HG03460 (cell line): ENCODE measurements around the gene CEP112.

ENCODE experiments used
- ATAC-seq: cut with Tn5 transposase; IDR thresholded peaks from one replicate; pipeline ENCODE4 v1.9.1; 2021; ENCODE audit not compliant: unreplicated experiment

The CEP112 gene

DNA sequence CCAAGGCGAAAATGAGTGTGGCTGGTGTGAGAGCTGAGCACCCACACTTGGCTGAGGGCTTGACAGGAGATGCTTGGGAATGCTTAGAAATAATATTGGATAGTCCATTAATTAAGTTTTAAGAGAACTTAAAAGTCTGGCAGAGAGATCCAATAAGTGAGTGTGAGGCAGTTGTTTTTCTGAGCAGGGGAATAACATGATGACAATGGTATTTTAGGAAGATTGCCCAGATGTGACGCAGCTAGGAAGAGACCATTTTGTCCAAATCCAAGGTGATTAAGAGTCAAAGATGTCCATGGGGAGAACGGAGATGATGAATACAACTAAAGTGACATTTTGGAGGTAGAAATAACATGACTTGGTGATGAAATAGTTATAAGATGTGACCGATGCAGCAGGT lies 527.7 kb downstream of the CEP112 start:
- ATAC-seq, result no peak

DNA sequence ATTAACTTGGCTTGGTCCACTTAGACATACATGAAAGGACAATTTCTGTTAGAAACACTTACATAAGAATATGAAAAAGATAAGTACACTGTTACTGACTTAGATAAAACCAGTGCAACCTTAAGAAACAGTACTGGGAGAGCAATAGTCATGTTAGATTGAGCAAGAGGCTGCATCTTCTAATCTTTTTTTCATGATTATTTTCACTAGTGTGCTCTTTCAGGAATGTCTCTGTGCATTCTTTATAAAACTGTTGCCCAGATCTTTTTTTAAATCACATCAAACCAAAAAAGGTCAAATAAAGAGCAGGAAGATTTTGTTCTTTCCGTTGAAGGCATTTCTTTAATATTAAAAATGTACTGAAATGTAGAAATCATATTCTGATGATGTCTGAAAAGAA lies 529.7 kb downstream of the CEP112 start:
- ATAC-seq, result no peak

GRCh38 chr17:65660947-65661346 lies 531.0 kb downstream of the CEP112 start:
- no peak for ATAC-seq

GRCh38 chr17:65660078-65660477 lies 531.9 kb downstream of the CEP112 start:
- no peak for ATAC-seq

DNA sequence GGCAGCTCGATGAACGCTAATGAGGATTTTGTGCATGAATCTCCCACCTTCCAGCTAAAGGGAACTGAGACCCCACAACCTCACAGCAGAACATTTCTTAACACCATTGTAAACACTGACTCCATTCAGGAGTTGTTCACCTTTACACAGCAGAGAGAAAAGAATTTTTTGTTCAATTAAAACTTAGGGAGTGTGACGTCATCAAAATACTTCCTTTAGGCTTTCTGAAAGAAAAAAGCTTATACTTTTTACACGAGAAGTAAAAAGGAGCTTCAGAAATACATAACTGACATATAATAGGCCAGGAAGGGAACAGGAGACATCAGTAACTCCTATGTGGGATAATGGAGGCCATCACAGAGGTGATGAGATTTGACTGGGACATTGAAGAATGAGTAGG lies 532.4 kb downstream of the CEP112 start:
- no peak for ATAC-seq

- ATAC-seq, result no peak
Observed at GRCh38 chr17:65657251-65657828, 534.6 kb downstream of the CEP112 start.

DNA sequence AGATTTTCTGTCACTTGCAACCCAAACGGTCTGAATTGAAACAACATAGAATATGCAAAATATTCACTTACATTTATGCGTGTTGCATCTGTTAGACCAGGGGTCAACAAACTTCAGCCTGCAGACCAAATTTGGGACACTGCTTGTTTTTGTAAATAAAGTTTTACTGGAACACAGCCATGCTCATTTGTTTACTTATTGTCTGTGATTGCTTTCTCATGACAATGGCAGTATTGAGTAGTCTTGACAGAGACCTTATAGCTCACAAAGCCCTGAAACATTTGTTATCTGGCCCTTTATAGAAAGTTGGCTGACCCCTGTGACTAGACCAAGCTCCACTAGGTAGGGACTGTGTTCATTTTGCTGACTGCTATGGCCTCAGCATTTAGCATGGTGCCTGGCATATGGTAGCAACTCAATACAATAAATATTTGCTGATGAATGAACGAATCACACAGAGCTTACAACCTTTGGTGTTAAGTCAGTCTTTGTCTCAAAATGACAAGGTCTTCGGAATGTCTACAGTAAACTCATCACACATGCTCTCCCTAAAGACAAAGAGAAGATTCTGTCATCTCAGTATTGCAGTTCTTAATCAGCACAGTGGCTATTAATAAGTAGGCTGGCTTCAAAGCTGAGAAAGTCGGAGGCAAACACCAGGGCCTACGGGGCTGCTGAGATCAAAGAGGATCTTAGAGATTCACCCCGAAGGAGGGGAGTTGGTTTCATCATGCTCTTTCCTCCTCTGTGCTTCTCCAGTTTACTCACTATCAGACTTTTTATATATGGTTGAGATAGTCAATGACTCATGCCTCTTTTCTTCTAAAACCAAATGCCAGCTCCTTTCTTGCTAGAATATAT lies 535.3 kb downstream of the CEP112 start:
- ATAC-seq, result peak; percentile 66

DNA sequence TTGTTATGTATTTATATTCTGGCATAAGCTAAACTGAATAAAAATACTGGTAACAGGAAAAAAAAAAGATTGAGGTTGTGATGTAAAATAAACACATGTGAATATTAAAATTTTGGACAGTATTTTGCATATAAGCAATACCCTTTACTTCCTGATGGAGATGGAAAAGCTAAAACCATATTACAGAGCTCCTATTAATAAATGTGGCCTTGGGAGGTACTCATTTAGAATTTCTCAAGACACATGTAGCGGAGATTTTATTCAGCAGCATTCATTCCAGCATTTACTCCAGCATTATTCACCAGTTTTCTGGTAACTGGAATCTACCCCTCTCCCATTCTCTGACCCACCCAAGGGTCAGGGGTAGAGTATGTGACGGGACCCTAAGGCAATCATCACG lies 536.2 kb downstream of the CEP112 start:
- no peak for ATAC-seq

GRCh38 chr17:65644545-65644944 lies 547.4 kb downstream of the CEP112 start:
- ATAC-seq, result no peak

DNA sequence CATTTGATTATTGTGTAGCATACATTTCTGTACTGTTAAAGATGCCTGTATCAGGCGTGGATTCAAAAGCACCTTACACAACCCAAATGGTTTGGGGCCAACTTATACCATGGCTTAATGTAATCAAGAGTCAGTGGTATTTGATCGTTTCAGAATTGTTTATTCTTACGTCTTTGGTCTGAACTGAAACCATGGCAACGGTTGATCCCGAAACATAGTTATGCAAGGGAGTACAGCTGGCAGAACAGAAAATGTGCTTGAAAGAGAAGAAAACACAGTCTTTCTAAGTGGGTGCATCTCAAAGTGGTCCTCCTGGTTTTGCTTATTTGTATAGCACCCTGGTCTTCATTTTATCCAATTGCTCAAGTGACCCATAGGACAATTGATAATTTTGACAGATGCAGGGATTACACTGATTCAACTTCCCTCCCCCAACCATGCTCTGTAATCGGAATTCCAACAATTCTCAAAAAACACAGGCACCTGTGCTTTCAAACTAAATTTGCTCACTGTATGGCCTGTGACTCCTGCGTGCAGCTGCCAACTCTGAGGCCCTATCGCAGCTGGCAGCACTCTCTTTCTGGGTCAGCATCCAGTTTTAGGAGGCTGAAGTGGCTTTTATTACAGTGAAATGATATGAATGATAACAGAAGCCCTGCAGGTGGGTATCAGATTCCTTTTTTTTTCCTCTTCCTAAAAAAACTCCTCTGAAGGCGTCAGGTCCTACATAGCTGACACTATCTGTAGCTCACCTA lies 553.5 kb downstream of the CEP112 start:
- ATAC-seq, result no peak

DNA sequence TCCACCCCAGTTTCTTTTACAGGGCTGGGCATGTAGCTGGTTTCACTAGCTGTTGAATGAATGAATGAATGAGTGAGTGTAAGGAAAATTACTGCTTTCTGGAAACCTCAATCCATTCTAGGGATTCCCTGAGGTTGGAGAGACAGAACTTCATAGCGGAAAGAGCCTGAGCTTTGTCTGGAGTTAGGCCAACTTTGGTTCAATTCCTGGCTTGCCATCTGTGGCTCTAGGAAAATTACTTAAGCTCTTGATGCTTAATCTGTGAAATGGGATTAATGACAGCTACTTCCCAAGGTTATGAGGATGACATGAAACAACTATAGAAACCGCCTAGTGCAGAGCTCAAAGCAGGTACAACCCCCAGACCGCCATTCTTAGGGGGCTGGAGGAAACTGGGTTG lies 554.1 kb downstream of the CEP112 start:
- ATAC-seq, result no peak

DNA sequence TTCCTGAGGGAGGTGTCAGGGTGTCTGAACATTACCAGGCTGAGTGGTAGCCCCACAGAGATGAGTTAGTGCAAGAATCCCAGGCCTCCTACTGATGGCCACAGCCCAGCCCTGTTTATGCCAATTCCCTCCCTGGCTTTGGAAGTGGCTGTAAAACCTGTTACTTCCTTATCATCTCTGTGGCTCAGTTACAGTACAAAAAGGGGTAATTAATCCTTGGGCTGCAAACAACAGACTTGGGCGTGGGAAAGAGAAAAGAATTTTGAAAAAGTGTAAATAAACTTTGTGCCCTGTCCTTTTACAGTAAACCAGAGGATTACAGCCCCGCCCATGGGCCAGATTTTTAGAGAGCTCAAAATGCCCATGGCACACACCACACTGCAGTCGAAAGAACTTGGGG lies 557.4 kb downstream of the CEP112 start:
- no peak for ATAC-seq

DNA sequence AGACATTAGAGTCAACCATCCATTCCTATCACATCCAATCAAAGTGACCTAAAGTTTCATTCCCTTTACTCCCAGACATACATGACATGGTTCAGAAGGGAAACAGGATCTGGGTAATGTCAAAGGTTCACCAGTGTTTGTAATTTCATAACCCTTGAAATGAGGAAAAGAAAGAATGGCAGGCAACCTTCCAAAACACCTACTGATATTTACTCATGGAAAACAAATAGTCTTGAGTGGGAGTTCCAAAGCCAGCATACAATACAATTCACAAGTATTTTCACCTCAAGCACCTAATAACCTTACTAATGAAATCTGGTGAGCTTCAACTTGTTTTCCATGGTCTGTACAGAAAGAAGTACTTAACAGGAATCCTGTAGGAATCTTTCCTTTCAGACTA lies 557.9 kb downstream of the CEP112 start:
- ATAC-seq, result no peak

DNA sequence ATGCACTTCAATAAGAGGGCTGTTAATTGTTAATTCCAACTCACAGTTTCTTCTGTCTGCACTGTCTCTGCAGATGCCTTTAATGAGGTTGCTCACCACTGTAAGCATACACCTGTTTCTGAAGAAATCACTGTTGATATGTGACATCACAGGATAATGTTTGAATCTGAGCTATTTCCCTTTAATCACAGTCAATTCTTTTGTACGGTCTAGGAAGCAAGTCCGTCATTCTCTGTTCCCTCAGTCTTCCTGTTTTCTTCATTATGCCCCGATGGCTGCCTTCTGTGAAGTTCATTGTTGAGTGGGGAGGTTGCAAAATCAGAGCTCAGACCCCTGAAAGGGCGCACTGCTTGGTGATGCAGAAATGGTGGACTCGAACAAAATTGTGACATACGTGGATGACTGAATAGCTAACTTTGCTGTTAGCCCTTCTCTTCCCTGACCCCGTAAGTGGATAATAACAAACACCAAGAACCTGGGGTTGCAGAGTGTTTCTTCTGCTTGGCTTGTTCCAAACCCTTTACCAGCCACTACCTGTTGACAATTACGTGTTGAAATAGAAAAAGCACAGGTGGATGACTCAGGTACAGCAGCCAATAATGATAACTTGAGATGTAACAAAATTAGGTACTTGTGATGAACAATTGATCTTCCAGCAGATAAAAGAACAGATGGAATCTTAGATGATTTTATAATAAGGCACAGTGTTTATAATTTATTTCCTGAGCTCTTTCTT lies 558.6 kb downstream of the CEP112 start:
- ATAC-seq, result no peak

GRCh38 chr17:65630502-65630901 lies 561.4 kb downstream of the CEP112 start:
- ATAC-seq, result no peak

DNA sequence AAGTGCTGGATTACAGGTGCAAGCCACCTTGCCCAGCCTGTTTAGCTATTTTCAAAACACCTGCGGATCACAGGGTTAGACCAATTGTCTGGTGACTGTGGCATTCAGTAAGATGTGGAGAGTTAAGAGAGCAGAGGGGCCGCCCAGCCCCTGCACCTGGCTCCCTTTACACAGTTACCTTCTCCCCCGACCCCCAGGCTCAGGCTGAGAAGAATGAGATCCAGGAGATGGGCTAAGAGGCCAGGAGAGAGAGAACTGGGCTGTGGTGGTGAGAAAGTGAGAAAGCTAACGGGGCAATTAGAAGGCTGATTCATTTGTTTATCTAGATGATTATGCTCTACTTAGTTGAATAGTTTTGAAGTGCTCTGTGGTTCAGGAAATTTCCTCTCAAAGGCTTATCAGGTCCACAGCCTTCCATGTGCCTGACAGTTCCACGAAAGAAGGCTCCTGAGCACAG lies 562.7 kb downstream of the CEP112 start:
- no peak for ATAC-seq

GRCh38 chr17:65628644-65629036 lies 563.3 kb downstream of the CEP112 start:
- no peak for ATAC-seq

- no peak for ATAC-seq
Observed at GRCh38 chr17:65627891-65628643, 563.9 kb downstream of the CEP112 start.

DNA sequence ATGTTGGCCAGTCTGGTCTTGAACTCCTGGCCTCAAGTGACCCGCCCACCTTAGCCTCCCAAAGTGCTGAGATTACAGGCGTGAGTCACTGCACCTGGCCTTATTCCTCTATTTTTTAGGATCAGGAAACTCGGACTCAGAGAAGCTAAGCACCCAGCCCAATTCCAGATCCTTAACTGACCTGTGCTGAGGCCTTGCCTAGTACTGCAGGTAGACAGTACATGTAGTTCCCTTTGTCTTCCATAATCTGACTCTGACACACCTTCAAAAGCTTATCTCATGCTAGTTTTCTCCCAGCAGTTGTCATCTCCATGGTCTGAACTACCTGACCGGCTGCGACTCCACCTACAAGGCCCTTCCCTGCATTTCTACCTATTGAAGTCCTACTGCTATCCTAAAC lies 564.8 kb downstream of the CEP112 start:
- no peak for ATAC-seq

DNA sequence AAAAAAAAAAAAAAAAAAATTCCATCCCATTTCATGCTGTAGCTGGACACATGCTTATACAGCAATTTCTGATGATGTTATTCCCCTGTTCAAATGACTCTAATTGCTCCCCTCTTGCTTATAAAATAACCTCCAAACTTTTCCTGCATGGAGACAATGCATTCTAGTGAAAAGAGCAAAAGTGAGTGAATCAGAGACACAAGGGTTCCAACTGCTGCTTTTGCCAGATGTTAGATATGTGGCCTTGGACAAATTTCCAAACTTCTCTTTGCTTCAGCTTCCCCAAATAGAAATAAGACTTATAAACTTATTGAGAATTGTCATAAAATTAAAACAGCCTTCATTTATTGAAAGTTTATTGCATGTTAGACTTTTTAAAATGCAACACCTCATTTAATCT lies 565.5 kb downstream of the CEP112 start:
- ATAC-seq, result no peak

DNA sequence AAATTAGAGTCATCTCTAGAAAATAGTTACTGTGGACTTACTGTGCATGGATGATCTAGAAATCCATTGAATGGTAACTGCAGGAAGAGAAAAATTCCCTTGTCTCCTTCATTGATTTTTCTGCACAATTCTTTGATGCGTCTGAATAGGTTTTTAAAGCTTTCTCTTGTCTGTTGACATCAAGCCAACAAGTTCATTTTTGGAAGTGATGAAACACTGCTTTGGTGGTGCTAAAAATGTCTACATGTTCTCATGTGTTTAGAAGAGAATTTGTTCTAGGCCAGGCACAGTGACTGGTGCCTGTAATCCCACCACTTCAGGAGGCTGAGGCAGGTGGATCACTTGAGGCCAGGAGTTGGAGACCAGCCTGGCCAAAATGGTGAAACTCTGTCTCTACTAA lies 573.4 kb downstream of the CEP112 start:
- no peak for ATAC-seq
